GM21367 (cell line): ENCODE results near the gene CPLANE2.
"Not testable (repeated sequence)": the region's sequence is repeated elsewhere in the genome, so short reads cannot be mapped to it uniquely, and the experiment has no call there.

Experiments used
- ATAC-seq: cut with Tn5 transposase; IDR thresholded peaks from one replicate; pipeline ENCODE4 v1.9.1; 2021; ENCODE audit not compliant: unreplicated experiment

CPLANE2 gene

GRCh38 chr1:16231331-16232315 is 5.4 kb downstream of the CPLANE2 start:
- no peak for ATAC-seq

GRCh38 chr1:16230744-16231143 is 6.2 kb downstream of the CPLANE2 start:
- no peak for ATAC-seq

GRCh38 chr1:16229976-16230740 is 6.8 kb downstream of the CPLANE2 start:
- ATAC-seq = no peak

GRCh38 chr1:16226490-16227179 is 10.3 kb downstream of the CPLANE2 start:
- no peak for ATAC-seq

- ATAC-seq = no peak
These were observed 10.9 kb downstream of the CPLANE2 start for GRCh38 chr1:16226129-16226489.

GRCh38 chr1:16224472-16224871 is 12.5 kb downstream of the CPLANE2 start:
- no peak for ATAC-seq

GRCh38 chr1:16222716-16223115 is 14.3 kb downstream of the CPLANE2 start:
- not testable (repeated sequence) for ATAC-seq

GRCh38 chr1:16221499-16221898 is 15.5 kb downstream of the CPLANE2 start:
- no peak for ATAC-seq

- ATAC-seq = no peak
These were observed 16.9 kb downstream of the CPLANE2 start for GRCh38 chr1:16219968-16220500.

GRCh38 chr1:16218674-16219071 is 18.3 kb downstream of the CPLANE2 start:
- no peak for ATAC-seq

- ATAC-seq = no peak
These were observed 18.8 kb downstream of the CPLANE2 start for GRCh38 chr1:16218014-16218673.

- ATAC-seq = peak; percentile 79
These were observed 19.8 kb downstream of the CPLANE2 start for GRCh38 chr1:16217061-16217785.

GRCh38 chr1:16215882-16216753 is 20.9 kb downstream of the CPLANE2 start:
- ATAC-seq = no peak

- not testable (repeated sequence) for ATAC-seq
These were observed 21.7 kb downstream of the CPLANE2 start for GRCh38 chr1:16215240-16215639.

- ATAC-seq = not testable (repeated sequence)
These were observed 23.4 kb downstream of the CPLANE2 start for GRCh38 chr1:16213544-16213943.

GRCh38 chr1:16213013-16213412 is 24.0 kb downstream of the CPLANE2 start:
- ATAC-seq = no peak

GRCh38 chr1:16212251-16212961 is 24.6 kb downstream of the CPLANE2 start, which contains the start of gene ARHGEF19:
ARHGEF19 (minus strand) TSS chr1:16212652; CDS start chr1:16209054, 3,598 bp downstream.
- no peak for ATAC-seq

- ATAC-seq = no peak
These were observed 25.2 kb downstream of the CPLANE2 start for GRCh38 chr1:16211824-16212223.
